HG02840 (cell line): Measurements from ENCODE around the gene COX5B.
"Not testable (repeated sequence)": the region's sequence is repeated elsewhere in the genome, so short reads cannot be mapped to it uniquely, and the experiment has no call there.

Experiments used
- ATAC-seq: cut with Tn5 transposase; IDR thresholded peaks from one replicate; pipeline ENCODE4 v1.9.1; 2021; ENCODE audit warnings: mild to moderate bottlenecking, moderate library complexity, moderate number of reproducible peaks; ENCODE audit not compliant: unreplicated experiment, low FRiP score

The COX5B gene

GRCh38 chr2:97671526-97671925 lies 25.7 kb downstream of the COX5B start:
- ATAC-seq = no peak

GRCh38 chr2:97672606-97673140 lies 26.8 kb downstream of the COX5B start:
- not testable (repeated sequence) for ATAC-seq

DNA sequence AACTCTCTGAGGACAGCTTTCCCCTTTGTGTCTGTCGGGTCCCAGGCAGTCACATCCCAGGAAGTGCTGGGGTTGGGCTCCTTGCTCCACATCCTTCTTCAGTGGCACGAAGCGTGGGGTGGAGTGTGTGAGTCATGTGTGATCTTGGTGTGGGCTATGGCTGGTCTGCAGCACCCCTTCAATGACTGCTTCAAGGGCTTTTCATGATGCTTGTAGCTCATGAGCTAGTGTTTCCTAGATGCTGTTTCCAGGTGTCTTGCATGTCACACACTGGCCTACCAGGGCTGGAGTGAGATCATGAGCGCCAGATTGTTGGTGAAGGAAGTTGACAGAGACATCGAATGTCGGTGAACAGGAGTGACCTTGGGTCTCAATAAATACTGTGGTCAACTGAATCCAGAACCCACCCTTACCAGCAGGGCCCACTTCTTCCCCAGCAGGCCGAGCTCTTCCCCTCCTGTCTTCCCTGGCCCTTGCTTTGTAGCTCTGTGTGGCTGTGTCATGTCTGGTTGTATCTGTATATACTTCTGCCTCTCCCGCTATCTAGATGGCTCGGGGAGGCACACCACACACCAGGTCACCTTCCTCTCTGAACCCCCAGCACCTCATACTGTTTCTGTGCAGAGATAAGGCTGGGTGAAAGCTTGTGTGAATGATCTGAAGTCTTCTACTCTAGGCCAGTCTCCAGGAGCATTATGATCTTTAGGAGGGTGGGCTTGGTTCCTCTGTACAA lies 27.5 kb downstream of the COX5B start:
- ATAC-seq = no peak

- ATAC-seq = no peak
Measured at GRCh38 chr2:97673915-97674283, 28.0 kb downstream of the COX5B start.

GRCh38 chr2:97675430-97676113 lies 29.7 kb downstream of the COX5B start:
- no peak for ATAC-seq

DNA sequence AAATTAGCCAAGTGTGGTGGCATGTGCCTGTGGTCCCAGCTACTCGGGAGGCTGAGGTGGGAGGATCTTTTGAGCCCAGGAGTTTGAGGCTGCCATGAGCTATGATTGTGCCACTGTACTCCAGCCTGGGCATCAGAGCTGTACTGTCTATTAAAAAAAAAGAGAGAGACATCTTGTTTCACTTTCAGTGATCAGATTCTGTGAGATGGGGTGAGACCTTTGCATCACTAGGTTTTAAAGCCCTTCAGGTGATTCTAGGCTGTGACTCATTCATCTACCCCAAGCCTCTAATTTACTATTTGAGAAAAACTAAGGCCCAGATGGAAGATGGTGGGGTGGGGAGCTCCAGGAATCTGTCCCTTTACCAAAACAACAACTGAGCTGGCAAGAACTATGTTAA lies 30.8 kb downstream of the COX5B start:
- no peak for ATAC-seq

GRCh38 chr2:97677480-97677879 lies 31.6 kb downstream of the COX5B start:
- no peak for ATAC-seq

DNA sequence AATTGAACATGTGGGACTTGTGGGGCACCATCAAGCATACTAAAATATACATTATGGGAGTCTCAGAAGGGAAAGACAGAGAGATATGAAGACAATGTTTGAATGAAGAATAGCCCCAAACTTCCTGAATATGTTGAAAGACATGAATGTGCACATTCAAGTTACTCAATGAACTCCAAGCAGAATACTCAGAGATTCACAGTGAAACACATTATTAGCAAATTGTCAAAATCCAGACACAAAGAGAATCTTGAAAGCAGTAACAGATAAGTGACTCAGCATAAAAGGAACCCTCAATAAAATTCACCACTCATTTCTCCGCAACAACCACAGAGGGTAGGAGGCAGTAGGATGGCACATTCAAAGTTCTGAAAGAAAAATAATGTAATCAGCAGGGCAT lies 32.4 kb downstream of the COX5B start:
- ATAC-seq = no peak

GRCh38 chr2:97687235-97687634 lies 41.4 kb downstream of the COX5B start:
- not testable (repeated sequence) for ATAC-seq

DNA sequence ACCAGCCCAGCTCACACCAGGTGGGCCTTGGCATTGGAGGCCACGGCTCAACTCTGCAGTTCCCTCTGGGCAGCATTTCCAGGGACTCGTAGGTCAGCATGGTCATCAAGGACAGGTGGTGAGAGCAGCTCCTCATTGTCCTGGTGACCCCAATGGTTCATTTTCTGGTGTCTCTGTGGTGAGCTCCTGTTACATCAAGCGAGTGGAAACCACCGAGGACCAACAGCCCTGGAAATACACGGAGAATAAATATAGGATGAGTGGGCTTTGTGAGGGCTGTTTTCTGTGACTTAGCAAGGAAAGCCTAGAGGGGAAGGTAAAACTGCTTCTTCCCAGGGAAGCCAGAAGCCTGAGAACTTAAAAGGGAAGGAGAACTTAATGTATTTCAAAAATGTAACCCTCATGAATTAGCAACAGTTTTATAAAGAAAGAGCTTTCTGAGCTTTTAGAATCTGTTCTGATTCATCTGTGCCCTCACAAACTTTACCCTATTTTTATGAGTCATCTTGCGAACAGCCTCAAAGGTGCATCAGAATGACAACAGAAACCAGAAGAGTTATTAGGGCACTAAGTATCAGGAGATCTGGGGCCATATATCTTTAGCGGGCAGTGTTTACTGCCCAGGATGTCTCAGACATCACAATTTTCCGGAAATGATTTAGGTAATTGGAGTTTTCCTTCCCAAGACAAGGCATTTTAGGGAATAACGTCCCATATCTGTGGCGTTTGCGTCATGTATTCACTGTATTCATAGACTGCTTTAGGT lies 42.4 kb downstream of the COX5B start:
- ATAC-seq = no peak

GRCh38 chr2:97691166-97691565 lies 45.3 kb downstream of the COX5B start:
- no peak for ATAC-seq

GRCh38 chr2:97693476-97693875 lies 47.6 kb downstream of the COX5B start:
- ATAC-seq = no peak

DNA sequence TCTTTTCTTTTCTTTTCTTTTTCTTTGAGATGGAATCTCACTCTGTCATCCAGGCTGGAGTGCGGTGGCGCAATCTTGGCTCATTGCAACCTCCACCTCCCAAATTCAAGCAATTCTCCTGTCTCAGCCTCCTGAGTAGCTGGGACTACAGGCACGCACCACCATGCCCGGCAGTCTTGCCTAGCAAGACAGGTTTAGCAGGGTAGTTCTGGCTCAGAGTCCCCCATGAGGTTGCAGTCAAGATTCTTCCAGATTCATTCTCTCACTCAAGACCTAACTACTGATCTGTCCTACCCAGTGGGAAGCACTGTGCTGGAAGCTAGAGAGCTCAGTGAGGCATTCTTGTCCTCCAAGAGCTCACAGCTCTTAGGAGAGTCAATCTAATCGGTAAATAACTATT lies 49.9 kb downstream of the COX5B start:
- ATAC-seq = no peak

DNA sequence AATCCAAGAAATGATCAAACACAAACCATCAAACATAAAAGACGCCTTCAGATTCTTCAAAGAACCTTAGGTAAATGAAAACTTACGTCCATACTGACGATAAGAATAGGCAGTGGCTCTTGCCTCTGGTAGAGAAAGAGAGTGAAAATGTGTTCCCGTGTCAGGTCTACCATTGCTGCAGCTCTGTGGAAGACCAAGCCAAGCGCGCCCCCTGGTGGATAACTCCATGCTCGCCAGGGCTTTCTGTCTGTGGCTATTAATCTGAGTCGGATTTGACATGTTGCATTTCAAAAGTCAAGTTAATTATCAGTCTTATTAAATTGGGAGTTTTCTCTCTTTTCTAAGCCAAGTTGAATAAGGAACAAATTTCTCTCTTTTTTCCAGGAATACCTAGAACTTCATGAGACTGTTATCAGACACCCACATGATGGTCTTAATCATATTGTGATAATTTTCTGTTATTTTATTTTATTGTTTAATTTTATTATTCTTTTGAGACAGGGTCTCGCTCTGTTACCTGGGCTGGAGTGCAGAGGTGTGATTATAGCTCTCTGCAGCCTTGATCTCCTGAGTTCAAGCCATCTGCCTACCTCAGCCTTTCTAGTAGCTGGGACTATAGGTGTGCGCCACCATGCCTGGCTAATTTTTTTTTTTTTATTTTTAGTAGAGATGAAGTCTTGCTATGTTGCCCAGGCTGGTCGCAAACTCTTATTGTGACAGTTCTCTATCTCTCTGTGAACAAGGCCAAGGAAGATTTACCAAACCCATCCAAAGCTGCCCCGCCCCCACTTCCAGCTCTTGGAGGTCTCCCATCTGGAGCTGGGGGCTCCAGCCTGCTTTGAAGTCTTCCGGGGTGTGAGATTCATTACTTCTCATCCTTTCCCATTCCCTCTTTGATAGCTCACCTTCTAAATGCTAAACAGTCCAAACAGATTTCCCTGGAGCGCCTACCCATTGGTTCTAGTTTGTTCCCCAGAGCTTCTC lies 51.7 kb downstream of the COX5B start:
- peak; percentile 63 for ATAC-seq
